Ishikawa (cell line): Measurements from ENCODE around the gene BEGAIN.

Experiments used
- CEBPB ChIP-seq: IDR thresholded peaks from 2 replicates; pipeline ENCODE4 v1.6.1; 2012
- CREB1 ChIP-seq: IDR thresholded peaks from 2 replicates; pipeline ENCODE4 v1.6.1; 2012; ENCODE audit warnings: low read depth
- EGR1 ChIP-seq: IDR thresholded peaks from 2 replicates; pipeline ENCODE4 v1.6.1; 2012
- EP300 ChIP-seq: IDR thresholded peaks from 2 replicates; pipeline ENCODE4 v1.6.1; 2012; ENCODE audit warnings: borderline replicate concordance
- FOXM1 ChIP-seq: IDR thresholded peaks from 2 replicates; pipeline ENCODE4 v1.6.1; 2012; ENCODE audit warnings: low read depth, borderline replicate concordance
- NFIC ChIP-seq: IDR thresholded peaks from 2 replicates; pipeline ENCODE4 v1.6.1; 2012
- RAD21 ChIP-seq: IDR thresholded peaks from 2 replicates; pipeline ENCODE4 v1.6.1; 2012; ENCODE audit warnings: low read depth
- REST ChIP-seq: IDR thresholded peaks from 2 replicates; pipeline ENCODE4 v1.6.1; 2012; ENCODE audit warnings: low read depth, mild to moderate bottlenecking
- TAF1 ChIP-seq: IDR thresholded peaks from 2 replicates; pipeline ENCODE4 v1.6.1; 2012; ENCODE audit warnings: low read depth, mild to moderate bottlenecking
- TCF12 ChIP-seq: IDR thresholded peaks from 2 replicates; pipeline ENCODE4 v1.6.1; 2012; ENCODE audit warnings: low read depth
- TEAD4 ChIP-seq: IDR thresholded peaks from 2 replicates; pipeline ENCODE4 v1.6.1; 2012
- YY1 ChIP-seq: IDR thresholded peaks from 2 replicates; pipeline ENCODE4 v1.6.1; 2012; ENCODE audit warnings: low read depth
- ZBTB7A ChIP-seq: IDR thresholded peaks from 2 replicates; pipeline ENCODE4 v1.6.1; 2012; ENCODE audit warnings: low read depth
- TF ChIP-seq, protein P1 (sequence below): IDR thresholded peaks from 2 replicates; pipeline ENCODE4 v1.6.1; 2012
- TF ChIP-seq, protein P2 (sequence below): IDR thresholded peaks from 2 replicates; pipeline ENCODE4 v1.6.1; 2012

BEGAIN gene

GRCh38 chr14:100533656-100534485 lies 53.3 kb downstream of the BEGAIN start:
- TF ChIP-seq EGR1 (no peak), FOXM1 (no peak), NFIC (no peak), TCF12 (no peak), TAF1 (no peak), REST (no peak), YY1 (no peak), ZBTB7A (no peak), TEAD4 (no peak), EP300 (no peak), RAD21 (no peak), CEBPB (no peak), CREB1 (no peak)
- TF ChIP-seq, protein P1, sequence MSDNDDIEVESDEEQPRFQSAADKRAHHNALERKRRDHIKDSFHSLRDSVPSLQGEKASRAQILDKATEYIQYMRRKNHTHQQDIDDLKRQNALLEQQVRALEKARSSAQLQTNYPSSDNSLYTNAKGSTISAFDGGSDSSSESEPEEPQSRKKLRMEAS = no peak
- TF ChIP-seq, protein P2, sequence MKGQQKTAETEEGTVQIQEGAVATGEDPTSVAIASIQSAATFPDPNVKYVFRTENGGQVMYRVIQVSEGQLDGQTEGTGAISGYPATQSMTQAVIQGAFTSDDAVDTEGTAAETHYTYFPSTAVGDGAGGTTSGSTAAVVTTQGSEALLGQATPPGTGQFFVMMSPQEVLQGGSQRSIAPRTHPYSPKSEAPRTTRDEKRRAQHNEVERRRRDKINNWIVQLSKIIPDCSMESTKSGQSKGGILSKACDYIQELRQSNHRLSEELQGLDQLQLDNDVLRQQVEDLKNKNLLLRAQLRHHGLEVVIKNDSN = no peak

- TF ChIP-seq TEAD4 (no peak), REST (no peak), CREB1 (no peak), CEBPB (no peak), ZBTB7A (no peak), TAF1 (no peak), TCF12 (no peak), YY1 (no peak), NFIC (no peak), FOXM1 (no peak), EGR1 (no peak), EP300 (no peak), RAD21 (no peak)
- TF ChIP-seq, protein P1 = no peak
- TF ChIP-seq, protein P2 = no peak
These were observed 54.1 kb downstream of the BEGAIN start for GRCh38 chr14:100532906-100533655.

DNA sequence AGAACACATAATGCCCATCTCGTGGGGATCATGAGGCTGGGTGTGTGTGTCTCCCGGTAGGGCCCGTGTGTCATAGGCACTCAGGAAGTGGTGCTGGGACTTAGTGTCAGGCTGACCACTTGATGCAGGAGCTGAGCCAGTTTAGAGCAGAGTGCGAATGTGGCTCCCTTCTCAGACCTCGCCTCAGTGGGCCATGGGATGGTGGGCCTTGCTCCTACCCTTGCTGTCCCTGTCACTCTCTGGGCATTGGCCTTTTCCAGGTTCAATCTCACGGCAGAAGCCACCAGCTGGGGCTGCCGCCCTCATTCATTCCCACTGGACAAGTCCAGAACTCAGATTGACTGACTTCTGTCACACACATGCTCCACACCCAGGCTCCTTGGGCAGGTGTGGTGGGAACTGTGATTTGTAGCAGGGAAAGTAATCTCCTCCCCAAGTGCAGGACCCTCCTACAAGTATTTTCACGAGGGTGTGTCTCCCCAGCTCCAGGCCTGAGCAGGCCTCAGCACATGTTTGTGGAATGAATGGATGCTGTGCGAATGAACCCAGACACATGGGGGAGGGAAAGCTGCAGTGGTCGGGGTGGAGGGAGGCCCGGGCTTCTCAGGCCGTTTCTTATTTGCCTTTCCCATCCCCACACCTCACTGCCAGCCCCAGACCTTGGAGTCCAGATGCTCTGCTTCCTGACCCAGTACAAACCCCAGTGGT lies 54.9 kb downstream of the BEGAIN start:
- TF ChIP-seq FOXM1 (no peak), TAF1 (no peak)

- TF ChIP-seq, protein P2 = no peak
- TF ChIP-seq, protein P1 = no peak
- TF ChIP-seq CEBPB = no peak
- TF ChIP-seq EGR1 = no peak
- no peak for TF ChIP-seq ZBTB7A
- no peak for TF ChIP-seq NFIC
- TF ChIP-seq TEAD4 = no peak
- TF ChIP-seq REST = no peak
These were observed 55.8 kb downstream of the BEGAIN start for GRCh38 chr14:100531152-100532121.
